Gastroesophageal sphincter (tissue), 3 donors: ENCODE data around the gene KCNT1.

Source experiments
- CTCF ChIP-seq, 4 experiments: fragments of 200-600 bp in 2 of 4; fragments of 450-650 bp in 2 of 4; sonication (generic) in 1 of 4; IDR thresholded peaks; one replicate each; pipeline ENCODE4 v1.5.1; 2017 to 2019; ENCODE audit warnings: antibody characterized with exemption in 4 of 4, mild to moderate bottlenecking in 2 of 4, moderate library complexity in 2 of 4
- EP300 ChIP-seq: sonication (generic); formaldehyde crosslinking; IDR thresholded peaks from one replicate; pipeline ENCODE4 v1.6.1; 2017; ENCODE audit warnings: antibody characterized with exemption, mild to moderate bottlenecking
- POLR2A ChIP-seq, 2 donors: fragments of 450-650 bp; IDR thresholded peaks; one replicate each; pipeline ENCODE4 v1.6.1; 2017; ENCODE audit warnings: antibody characterized with exemption in 2 of 2, mild to moderate bottlenecking in 2 of 2, moderate library complexity in 1 of 2

- TF ChIP-seq CTCF (IDR thresholded peaks at IDR 0.05) (no peak), EP300 (no peak), POLR2A (IDR thresholded peaks at IDR 0.05) (no peak)
Observed at GRCh38 chr9:135660407-135660806, 41.6 kb upstream of the KCNT1 start.
